GM21526 (cell line): ENCODE data around the gene NBEA.
"Not testable (repeated sequence)": the region's sequence is repeated elsewhere in the genome, so short reads cannot be mapped to it uniquely, and the experiment has no call there.

Experiments used
- ATAC-seq: cut with Tn5 transposase; IDR thresholded peaks from one replicate; pipeline ENCODE4 v1.9.1; 2021; ENCODE audit warnings: moderate library complexity; ENCODE audit not compliant: unreplicated experiment, low FRiP score

The NBEA gene, protein sequence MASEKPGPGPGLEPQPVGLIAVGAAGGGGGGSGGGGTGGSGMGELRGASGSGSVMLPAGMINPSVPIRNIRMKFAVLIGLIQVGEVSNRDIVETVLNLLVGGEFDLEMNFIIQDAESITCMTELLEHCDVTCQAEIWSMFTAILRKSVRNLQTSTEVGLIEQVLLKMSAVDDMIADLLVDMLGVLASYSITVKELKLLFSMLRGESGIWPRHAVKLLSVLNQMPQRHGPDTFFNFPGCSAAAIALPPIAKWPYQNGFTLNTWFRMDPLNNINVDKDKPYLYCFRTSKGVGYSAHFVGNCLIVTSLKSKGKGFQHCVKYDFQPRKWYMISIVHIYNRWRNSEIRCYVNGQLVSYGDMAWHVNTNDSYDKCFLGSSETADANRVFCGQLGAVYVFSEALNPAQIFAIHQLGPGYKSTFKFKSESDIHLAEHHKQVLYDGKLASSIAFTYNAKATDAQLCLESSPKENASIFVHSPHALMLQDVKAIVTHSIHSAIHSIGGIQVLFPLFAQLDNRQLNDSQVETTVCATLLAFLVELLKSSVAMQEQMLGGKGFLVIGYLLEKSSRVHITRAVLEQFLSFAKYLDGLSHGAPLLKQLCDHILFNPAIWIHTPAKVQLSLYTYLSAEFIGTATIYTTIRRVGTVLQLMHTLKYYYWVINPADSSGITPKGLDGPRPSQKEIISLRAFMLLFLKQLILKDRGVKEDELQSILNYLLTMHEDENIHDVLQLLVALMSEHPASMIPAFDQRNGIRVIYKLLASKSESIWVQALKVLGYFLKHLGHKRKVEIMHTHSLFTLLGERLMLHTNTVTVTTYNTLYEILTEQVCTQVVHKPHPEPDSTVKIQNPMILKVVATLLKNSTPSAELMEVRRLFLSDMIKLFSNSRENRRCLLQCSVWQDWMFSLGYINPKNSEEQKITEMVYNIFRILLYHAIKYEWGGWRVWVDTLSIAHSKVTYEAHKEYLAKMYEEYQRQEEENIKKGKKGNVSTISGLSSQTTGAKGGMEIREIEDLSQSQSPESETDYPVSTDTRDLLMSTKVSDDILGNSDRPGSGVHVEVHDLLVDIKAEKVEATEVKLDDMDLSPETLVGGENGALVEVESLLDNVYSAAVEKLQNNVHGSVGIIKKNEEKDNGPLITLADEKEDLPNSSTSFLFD (N-terminal part only)

DNA sequence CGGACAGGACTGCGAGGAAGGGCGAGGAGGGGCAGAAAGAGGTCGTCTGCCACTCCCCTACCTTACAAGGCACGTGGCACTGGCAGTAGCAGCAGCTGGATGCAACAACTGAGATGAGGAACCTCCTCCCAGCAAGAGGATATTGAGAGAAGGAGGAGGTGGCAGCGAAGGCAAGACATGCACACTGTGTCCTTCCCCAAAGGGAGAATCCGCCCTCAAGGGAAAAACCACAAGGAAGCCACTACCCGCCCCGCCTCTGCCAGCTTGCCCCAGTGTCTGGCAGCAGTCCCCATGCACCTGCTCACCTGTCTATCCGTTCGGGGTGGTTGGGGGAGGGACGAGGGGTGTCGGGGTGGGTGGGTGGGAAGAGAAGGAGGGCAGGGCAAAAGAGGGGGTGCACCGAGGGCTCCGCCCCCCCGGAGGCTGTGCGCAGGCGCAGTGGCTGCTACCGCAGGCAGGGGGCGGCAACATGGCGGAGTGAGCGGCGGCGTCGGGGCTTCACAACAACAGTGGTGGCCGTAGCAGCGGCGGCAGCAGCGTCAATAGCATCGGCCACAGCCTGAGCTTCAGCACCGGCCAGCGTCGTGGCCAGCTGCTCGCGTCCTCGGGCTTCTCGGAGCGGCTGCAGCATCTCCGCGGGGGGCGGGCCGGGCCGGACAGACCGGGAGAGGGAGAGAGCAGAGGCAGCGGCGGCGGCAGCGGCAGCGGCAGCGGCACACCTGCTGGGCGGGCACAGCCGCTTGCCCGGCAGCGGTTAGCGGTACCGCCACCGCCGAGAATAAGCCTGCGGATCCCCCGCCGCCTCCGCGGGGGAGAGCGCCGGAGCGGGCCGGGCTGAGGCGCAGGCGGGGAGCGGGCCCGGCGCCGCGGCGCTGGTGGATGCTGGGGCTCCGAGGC, at the start of gene NBEA:
Gene NBEA, plus strand, starts transcription at position 436 of the 897 bp plus-strand sequence. CDS start 551 bp downstream, outside the sequence.
- ATAC-seq, result peak; percentile 60

- no peak for ATAC-seq
These were observed 47.3 kb upstream of the NBEA start for GRCh38 chr13:34894756-34895155.

DNA sequence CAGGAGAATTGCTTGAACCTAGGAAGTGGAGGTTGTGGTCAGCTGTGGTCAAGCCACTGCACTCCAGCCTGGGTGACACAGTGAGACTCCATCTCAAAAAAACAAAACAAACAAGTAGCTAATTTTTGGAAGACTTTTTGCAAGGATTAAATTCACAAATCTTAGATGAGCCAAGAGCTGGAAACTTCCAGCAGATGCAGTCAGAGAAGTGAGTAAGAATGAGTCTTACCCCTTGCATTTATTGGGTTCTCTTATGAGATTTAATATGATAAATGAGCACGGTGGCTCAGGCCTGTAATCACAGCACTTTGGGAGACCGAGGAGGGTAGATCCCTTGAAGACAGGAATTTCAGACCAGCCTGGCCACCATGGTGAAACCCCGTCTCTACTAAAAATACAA, 44.9 kb upstream of the NBEA start:
- no peak for ATAC-seq

- ATAC-seq, result no peak
These were observed 42.2 kb upstream of the NBEA start for GRCh38 chr13:34899888-34900287.

DNA sequence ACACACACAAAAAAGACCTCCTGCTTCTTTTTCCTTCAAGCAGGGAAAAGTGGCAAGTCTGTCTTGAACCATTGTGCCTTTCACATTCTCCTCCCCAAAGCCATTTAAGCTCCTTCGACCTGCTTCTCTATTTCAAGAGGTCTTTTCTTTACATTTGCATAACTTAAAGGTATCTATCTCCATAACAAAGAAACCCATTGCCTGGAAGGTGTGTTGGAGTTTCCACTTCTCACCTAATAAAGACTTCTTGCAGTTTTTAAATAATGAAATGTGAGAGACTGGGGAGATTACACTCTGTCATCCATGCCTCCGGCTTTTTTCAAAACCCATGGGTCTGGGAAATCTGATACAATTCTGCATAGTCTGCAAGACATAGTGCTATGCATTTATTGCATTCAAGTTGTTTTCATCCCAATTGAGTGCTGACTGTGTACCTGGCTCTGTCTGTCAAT, 41.8 kb upstream of the NBEA start:
- ATAC-seq, result no peak

DNA sequence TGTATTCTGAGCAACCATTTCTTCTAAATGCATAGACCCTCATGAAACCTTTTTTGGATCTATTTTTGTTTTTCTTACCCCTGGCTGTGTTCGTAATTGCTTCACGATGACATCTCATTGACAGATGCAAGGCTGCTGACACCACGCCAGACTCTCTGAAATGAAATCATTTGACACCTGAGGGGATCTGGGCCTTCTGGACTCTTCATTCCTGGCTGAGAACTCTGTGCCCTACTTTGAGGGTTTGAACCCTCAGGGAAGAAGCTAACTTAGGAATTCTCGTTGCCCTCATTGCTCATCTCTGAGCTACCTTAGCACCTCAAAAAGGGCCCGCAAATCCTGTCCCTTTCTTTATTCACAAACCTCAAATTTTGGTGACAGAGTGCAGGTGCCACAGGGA, 40.5 kb upstream of the NBEA start:
- ATAC-seq, result no peak

DNA sequence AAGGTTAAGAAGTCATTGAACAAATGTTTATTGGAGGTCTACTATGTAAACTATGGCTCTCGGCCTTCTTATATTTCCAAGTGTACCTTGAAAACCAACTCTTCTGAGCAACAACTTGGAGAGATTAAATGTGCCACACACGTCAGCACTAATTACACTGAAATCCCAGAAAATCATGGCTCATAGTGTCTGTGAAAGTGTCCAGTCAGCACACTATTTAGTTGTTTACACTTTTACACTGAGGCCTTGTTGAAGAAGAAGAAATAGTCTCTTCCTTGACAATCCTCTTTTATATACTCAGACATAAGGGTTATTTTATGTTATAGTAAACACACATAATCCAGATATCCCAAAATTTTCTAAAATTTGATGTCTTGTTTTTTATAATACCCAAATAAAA, 30.9 kb upstream of the NBEA start:
- ATAC-seq, result no peak

DNA sequence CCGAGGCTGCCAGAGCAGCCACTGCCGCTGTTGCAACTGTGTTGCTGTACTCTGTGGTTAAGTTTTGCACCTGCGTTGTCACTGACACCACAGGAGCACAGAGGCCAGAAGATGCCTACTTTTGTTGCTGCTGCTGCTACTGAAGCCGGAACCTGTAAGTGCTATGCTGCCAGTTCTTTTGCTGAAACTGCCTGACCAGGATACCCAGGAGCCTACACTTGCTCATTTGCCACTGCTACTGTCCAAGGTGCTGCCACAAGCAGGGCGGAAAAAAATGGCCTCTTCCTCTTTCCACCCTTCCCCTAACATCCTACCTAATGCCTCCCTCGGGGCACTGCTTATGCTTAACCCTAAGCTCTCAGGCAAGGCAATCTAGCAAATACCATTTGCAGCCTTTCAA, 29.0 kb upstream of the NBEA start:
- ATAC-seq, result no peak

DNA sequence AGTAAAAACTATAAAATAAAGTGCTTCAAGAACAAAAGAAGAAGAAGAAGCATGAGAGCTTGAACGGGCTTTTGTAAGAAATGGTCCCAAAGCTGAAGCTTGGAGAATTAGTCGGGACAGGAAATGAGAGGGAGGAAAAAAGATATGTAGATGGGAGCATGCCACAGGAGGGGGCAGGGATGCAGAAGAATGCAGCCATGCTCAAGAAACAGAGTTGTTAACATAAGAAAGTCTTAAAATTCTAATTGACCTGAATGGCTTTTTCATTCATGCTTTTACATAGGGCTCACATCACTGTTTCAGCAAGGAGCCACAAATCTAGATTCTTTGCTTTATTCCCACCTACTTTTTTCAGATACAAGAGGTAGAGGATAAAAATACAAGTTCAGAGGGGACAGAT, 27.7 kb upstream of the NBEA start:
- no peak for ATAC-seq

DNA sequence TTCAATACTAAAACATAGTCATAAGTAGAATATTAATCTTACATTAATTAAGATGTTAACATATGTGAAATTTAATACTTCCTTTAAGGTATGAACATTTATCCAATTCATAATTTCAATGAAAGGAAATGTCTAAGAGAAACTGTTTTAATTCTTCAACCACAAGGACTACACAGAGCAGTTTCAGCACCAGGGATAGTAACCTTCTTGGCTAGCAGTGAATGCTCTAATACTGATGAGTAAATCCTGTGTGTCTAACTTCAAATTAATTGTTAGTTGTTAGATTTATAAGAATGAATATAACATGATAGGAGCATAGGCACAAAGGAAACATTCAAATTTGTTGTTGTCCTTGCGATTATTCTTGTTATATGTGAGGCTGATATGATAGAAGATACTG, 15.6 kb upstream of the NBEA start:
- ATAC-seq, result no peak

- not testable (repeated sequence) for ATAC-seq
These were observed 13.4 kb upstream of the NBEA start for GRCh38 chr13:34928676-34929075.

DNA sequence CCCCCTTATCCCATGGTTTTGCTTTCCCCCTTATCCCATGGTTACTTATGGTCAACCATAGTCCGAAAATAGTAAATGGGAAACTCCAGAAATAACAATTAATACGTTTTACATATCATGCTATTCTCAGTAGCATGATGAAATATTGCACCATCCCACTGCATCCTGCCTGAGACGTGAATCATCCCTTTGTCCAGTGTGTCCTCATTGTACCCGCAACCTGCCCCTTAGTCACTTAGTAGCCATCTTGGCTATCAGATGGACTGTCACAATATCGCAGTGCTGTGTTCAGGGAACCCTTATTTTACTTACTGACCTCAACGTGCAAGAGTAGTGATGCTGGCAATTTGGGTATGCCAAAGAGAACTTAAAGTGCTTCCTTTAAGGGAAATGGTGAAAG, 10.5 kb upstream of the NBEA start:
- no peak for ATAC-seq

DNA sequence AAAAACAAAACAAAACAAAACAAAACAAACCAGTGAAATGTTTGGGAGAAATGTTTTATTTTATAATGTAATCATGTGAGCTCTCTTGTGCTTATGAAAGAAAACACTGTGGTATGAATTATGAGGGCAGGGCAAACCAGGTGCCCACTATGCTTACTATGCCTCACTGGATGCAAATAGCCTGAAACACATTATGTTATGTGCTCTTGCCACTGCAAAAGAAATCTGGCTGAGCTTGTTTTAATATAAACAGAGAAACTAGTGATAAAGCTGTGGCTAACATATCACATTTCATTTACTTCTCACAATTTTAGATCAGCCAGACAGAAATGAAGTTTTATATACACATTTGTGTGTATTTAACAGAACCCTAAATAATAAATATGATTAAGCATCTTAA, 8.7 kb upstream of the NBEA start:
- ATAC-seq, result no peak

- ATAC-seq, result no peak
These were observed 8.3 kb upstream of the NBEA start for GRCh38 chr13:34933786-34934185.

GRCh38 chr13:34935841-34936240, 6.2 kb upstream of the NBEA start:
- ATAC-seq, result no peak

GRCh38 chr13:34939771-34940170, 2.3 kb upstream of the NBEA start:
- no peak for ATAC-seq

GRCh38 chr13:34941436-34941834, 635 bp upstream of the NBEA start:
- ATAC-seq, result no peak

DNA sequence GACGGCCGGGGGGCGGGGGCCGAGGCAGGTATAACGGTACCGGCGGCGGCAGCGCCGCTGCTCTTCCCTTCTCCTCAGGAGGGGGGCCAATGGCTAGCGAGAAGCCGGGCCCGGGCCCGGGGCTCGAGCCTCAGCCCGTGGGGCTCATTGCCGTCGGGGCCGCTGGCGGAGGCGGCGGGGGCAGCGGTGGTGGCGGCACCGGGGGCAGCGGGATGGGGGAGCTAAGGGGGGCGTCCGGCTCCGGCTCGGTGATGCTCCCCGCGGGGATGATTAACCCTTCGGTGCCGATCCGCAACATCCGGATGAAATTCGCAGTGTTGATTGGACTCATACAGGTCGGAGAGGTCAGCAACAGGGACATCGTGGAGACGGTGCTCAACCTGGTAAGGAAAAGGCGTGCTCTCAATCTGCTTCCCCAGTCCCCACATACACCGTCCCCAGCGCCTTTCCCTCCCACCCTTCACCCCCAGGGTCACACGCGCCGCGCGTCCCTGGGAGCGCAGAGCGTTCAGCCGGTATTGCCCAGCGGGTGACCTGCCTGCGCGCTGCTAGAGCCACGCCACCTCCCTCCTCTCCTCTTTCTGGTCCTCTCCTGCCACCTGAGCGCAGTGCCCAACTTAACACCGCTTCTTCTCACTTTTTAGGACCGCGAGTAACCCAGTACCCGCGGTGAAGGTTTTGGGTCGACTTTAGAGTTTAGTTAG, 814 bp downstream of the NBEA start:
- ATAC-seq, result peak; percentile 7
